ENCODE results near the gene PPIP5K2. TPM values are rescaled to one million over a fixed set of nuclear protein-coding genes. Genes with fewer than 3 reads are reported as not detected.

Gene PPIP5K2
- total RNA-seq, 4 donors from 2014 or later, result 21.0 to 57.0 (median 27.0) TPM

DNA sequence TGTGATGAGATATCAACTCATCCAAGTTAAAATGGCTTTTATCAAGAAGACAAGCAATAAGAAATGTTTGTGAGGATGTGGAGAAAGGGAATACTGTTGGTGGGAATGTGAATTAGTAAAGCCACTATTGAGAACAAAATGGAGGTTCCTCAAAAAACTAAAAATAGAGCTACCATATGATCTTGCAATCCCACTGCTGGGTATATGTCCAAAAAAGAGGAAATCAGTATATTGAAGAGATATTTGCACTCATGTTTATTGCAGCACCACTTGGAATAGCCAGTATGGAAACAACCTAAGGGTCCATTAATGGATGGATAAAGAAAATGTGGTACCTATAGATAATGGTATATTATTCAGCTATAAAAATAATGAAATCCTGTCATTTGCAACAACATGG is 25.1 kb downstream of the PPIP5K2 start:
- Histone ChIP-seq H3K4me3 (no peak overlapping the region), H3K27me3 (no peaks in the 10 kb centered on the region), H3K36me3 (peaks cover 8% of the 10 kb centered on the region), H3K9me3 (no peaks in the 10 kb centered on the region), H3K27ac (no peak overlapping the region), H3K4me1 (no peaks in the 10 kb centered on the region)
- no peak for TF ChIP-seq EP300 (IDR thresholded peaks at IDR 0.05)
- no peak for TF ChIP-seq POLR2A (IDR thresholded peaks at IDR 0.05)
- TF ChIP-seq, protein P1, sequence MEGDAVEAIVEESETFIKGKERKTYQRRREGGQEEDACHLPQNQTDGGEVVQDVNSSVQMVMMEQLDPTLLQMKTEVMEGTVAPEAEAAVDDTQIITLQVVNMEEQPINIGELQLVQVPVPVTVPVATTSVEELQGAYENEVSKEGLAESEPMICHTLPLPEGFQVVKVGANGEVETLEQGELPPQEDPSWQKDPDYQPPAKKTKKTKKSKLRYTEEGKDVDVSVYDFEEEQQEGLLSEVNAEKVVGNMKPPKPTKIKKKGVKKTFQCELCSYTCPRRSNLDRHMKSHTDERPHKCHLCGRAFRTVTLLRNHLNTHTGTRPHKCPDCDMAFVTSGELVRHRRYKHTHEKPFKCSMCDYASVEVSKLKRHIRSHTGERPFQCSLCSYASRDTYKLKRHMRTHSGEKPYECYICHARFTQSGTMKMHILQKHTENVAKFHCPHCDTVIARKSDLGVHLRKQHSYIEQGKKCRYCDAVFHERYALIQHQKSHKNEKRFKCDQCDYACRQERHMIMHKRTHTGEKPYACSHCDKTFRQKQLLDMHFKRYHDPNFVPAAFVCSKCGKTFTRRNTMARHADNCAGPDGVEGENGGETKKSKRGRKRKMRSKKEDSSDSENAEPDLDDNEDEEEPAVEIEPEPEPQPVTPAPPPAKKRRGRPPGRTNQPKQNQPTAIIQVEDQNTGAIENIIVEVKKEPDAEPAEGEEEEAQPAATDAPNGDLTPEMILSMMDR (IDR thresholded peaks at IDR 0.05), result no peak
- no peak for TF ChIP-seq POLR2AphosphoS5 (IDR thresholded peaks at IDR 0.05)
- no peak for DNase-seq (ENCODE audit: low spot score in 2 of 2)

DNA sequence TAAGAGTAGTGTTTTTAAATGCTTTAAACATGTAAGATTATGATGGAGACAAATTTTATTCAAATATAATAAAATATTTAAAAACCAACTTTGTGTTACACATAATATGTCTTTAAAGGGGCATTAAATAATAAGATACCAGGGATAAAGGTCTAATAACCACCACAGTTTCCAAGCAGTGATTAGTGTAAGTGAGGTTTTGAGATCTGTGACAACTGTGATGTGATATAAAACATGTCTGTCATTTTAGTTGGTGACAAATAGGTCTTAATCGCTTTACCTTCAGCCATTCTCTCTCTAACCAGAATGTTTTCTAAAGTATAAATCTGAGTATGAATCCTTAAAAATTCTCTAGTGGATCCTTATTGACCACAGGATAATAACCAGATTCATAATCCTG is 28.1 kb downstream of the PPIP5K2 start:
- Histone ChIP-seq H3K4me3 (no peak overlapping the region), H3K9me3 (no peaks in the 10 kb centered on the region), H3K36me3 (peaks cover 14% of the 10 kb centered on the region), H3K27me3 (no peaks in the 10 kb centered on the region), H3K27ac (no peak overlapping the region), H3K4me1 (no peaks in the 10 kb centered on the region)
- WGBS, result 88% methylated on average over 1 of the region's 1 CpG
- TF ChIP-seq EP300 (IDR thresholded peaks at IDR 0.05) (no peak), POLR2A (IDR thresholded peaks at IDR 0.05) (no peak), POLR2AphosphoS5 (IDR thresholded peaks at IDR 0.05) (no peak)
- TF ChIP-seq, protein P1 (IDR thresholded peaks at IDR 0.05), result no peak
- DNase-seq (ENCODE audit: low spot score in 2 of 2), result no peak

DNA sequence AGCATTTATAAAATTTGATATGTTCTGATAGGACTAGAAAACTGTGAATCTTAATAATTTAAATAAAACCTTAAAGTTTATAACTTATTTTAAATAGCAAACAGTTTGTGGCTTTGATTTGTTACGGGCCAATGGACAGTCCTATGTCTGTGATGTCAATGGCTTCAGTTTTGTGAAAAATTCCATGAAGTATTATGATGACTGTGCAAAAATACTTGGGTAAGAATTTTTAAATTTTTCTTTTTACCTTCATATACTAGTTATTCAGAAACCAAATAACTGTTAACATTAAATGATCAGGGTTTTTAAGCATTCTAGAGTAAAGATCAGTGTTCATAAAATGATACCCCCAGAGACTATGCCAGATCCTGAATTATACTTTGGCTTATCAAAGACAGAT is 31.1 kb downstream of the PPIP5K2 start:
- DNase-seq (ENCODE audit: low spot score in 2 of 2), result no peak
- Histone ChIP-seq H3K4me1 (no peaks in the 10 kb centered on the region), H3K4me3 (no peak overlapping the region), H3K27ac (no peak overlapping the region), H3K27me3 (no peaks in the 10 kb centered on the region), H3K9me3 (no peaks in the 10 kb centered on the region), H3K36me3 (peaks cover 26% of the 10 kb centered on the region)
- TF ChIP-seq POLR2A (IDR thresholded peaks at IDR 0.05) (no peak), POLR2AphosphoS5 (IDR thresholded peaks at IDR 0.05) (no peak), EP300 (IDR thresholded peaks at IDR 0.05) (no peak)
- TF ChIP-seq, protein P1 (IDR thresholded peaks at IDR 0.05), result no peak
- 98% methylated on average over 1 of the region's 1 CpG for WGBS

DNA sequence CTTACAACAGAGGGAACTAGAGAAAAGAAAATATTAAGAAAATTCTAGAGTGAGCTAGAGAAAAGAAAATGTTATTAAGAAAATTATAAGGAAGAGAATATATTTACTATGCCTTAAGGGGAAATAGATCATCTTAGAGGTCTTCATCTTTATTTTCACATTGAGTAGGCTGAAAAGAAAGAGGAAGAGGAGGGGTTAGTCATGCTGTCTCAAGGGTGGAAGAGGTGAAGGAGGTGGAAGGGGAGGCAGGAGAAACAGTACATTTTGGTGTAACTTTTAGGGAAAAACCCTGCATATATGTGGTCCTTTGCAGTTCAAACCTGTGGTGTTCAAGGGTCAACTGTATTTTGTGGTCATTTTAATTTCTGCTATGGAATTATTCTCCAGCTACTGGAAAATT is 46.6 kb downstream of the PPIP5K2 start:
- TF ChIP-seq, protein P1 (IDR thresholded peaks at IDR 0.05), result no peak
- TF ChIP-seq POLR2AphosphoS5 (IDR thresholded peaks at IDR 0.05) (no peak), EP300 (IDR thresholded peaks at IDR 0.05) (no peak), POLR2A (IDR thresholded peaks at IDR 0.05) (no peak)
- Histone ChIP-seq H3K4me1 (no peaks in the 10 kb centered on the region), H3K27me3 (no peaks in the 10 kb centered on the region), H3K36me3 (peaks cover 25% of the 10 kb centered on the region), H3K27ac (no peak overlapping the region), H3K9me3 (no peaks in the 10 kb centered on the region), H3K4me3 (no peak overlapping the region)
- DNase-seq (ENCODE audit: low spot score in 2 of 2), result no peak

DNA sequence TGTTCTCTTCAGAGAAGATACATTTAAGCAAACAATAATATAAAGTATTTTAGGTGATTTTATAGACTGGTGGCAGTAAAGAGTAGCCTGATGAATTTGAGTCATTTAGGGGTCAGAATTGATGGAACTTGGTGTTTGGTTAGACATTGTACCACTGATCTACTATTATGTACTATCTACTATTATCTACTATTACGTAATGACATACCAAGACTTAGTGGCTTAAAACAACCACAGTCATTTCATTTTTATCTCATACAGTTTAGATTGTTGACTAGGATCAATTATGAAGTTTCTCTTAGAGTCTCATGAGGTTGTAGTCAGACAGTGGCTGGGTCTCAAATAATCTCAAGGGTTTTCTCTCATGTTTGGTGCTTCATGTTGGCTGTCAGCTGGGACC is 54.0 kb downstream of the PPIP5K2 start:
- H3K36me3 ChIP-seq, result peaks cover 35% of the 10 kb centered on the region
- no peaks in the 10 kb centered on the region for H3K27me3 ChIP-seq
- H3K27ac ChIP-seq, result no peak overlapping the region
- WGBS, result 97% methylated on average over 1 of the region's 1 CpG
- DNase-seq (ENCODE audit: low spot score in 2 of 2), result no peak
- H3K4me1 ChIP-seq, result no peaks in the 10 kb centered on the region
- H3K9me3 ChIP-seq, result no peaks in the 10 kb centered on the region
- TF ChIP-seq, protein P1 (IDR thresholded peaks at IDR 0.05), result no peak
- no peak for TF ChIP-seq POLR2A (IDR thresholded peaks at IDR 0.05)
- TF ChIP-seq EP300 (IDR thresholded peaks at IDR 0.05), result no peak
- no peak for TF ChIP-seq POLR2AphosphoS5 (IDR thresholded peaks at IDR 0.05)
- no peak overlapping the region for H3K4me3 ChIP-seq

Measured in suprapubic skin (tissue), 4 donors.